GM21447 (cell line): ENCODE measurements around the gene DNAJB13.
A peak's percentile ranks its signal among the peaks of the same experiment; 100 is the strongest.
"Not testable (repeated sequence)": the region's sequence is repeated elsewhere in the genome, so short reads cannot be mapped to it uniquely, and the experiment has no call there.

Experiments
- ATAC-seq: cut with Tn5 transposase; IDR thresholded peaks from one replicate; pipeline ENCODE4 v1.9.1; 2021; ENCODE audit not compliant: unreplicated experiment

The DNAJB13 gene

GRCh38 chr11:73950869-73951710 is at the start of gene DNAJB13:
TSS of gene DNAJB13 (plus strand) at chr11:73951026. CDS start at chr11:73951070, 44 bp downstream.
- peak; percentile 82 for ATAC-seq

GRCh38 chr11:73902303-73902702 is 48.5 kb upstream of the DNAJB13 start:
- no peak for ATAC-seq

- ATAC-seq, result no peak
These were observed 43.6 kb upstream of the DNAJB13 start for GRCh38 chr11:73907191-73907590.

- no peak for ATAC-seq
These were observed 38.8 kb upstream of the DNAJB13 start for GRCh38 chr11:73912026-73912425.

GRCh38 chr11:73913472-73913871 is 37.4 kb upstream of the DNAJB13 start:
- no peak for ATAC-seq

- ATAC-seq, result no peak
These were observed 36.5 kb upstream of the DNAJB13 start for GRCh38 chr11:73914284-73914683.

- no peak for ATAC-seq
These were observed 34.4 kb upstream of the DNAJB13 start for GRCh38 chr11:73916435-73916834.

GRCh38 chr11:73921180-73921579 is 29.6 kb upstream of the DNAJB13 start:
- ATAC-seq, result no peak

- no peak for ATAC-seq
These were observed 21.4 kb upstream of the DNAJB13 start for GRCh38 chr11:73929388-73929787.

- ATAC-seq, result no peak
These were observed 19.7 kb upstream of the DNAJB13 start for GRCh38 chr11:73931039-73931645.

- no peak for ATAC-seq
These were observed 18.9 kb upstream of the DNAJB13 start for GRCh38 chr11:73931951-73932350.

GRCh38 chr11:73932781-73933180 is 18.0 kb upstream of the DNAJB13 start:
- ATAC-seq, result no peak

GRCh38 chr11:73936047-73936446 is 14.8 kb upstream of the DNAJB13 start:
- ATAC-seq, result not testable (repeated sequence)

GRCh38 chr11:73939096-73939495 is 11.7 kb upstream of the DNAJB13 start:
- ATAC-seq, result no peak

- ATAC-seq, result no peak
These were observed 9.8 kb upstream of the DNAJB13 start for GRCh38 chr11:73940801-73941570.

GRCh38 chr11:73942010-73942409 is 8.8 kb upstream of the DNAJB13 start:
- no peak for ATAC-seq

GRCh38 chr11:73944085-73944484 is 6.7 kb upstream of the DNAJB13 start:
- ATAC-seq, result no peak

GRCh38 chr11:73944901-73945300 is 5.9 kb upstream of the DNAJB13 start:
- no peak for ATAC-seq

- ATAC-seq, result no peak
These were observed 5.4 kb upstream of the DNAJB13 start for GRCh38 chr11:73945396-73945795.

- no peak for ATAC-seq
These were observed 3.9 kb upstream of the DNAJB13 start for GRCh38 chr11:73946798-73947458.

- no peak for ATAC-seq
These were observed 1.6 kb upstream of the DNAJB13 start for GRCh38 chr11:73949246-73949645.
